KOPT-K1 (cell line): ENCODE measurements around the gene PHLDA3.

Experiments used
- H3K27ac ChIP-seq: fragments of 200-600 bp; sonication (generic); 2 replicates; pipeline ENCODE4 v1.5.1; 2016; ENCODE audit warnings: antibody characterized with exemption, mild to moderate bottlenecking, low read depth, low read length; ENCODE audit not compliant: poor library complexity, severe bottlenecking
- H3K36me3 ChIP-seq: fragments of 200-600 bp; sonication (generic); 2 replicates; pipeline ENCODE4 v1.5.1; 2017; ENCODE audit warnings: antibody characterized with exemption, mild to moderate bottlenecking, low read length, moderate library complexity; ENCODE audit not compliant: insufficient read depth
- H3K9me3 ChIP-seq: fragments of 200-600 bp; sonication (generic); 2 replicates; pipeline ENCODE4 v1.5.1; 2017; ENCODE audit warnings: antibody characterized with exemption, low read length, mild to moderate bottlenecking; ENCODE audit not compliant: insufficient read depth, poor library complexity, severe bottlenecking

Gene PHLDA3

GRCh38 chr1:201468501-201468843 is 516 bp downstream of the PHLDA3 start:
- Histone ChIP-seq H3K27ac (peak overlapping the region; percentile 33), H3K36me3 (no peaks in the 10 kb centered on the region), H3K9me3 (no peaks in the 10 kb centered on the region)

GRCh38 chr1:201466492-201466891 is 2.5 kb downstream of the PHLDA3 start:
- Histone ChIP-seq H3K36me3 (no peaks in the 10 kb centered on the region), H3K9me3 (no peaks in the 10 kb centered on the region), H3K27ac (no peak overlapping the region)

GRCh38 chr1:201465698-201466290 is 3.2 kb downstream of the PHLDA3 start:
- Histone ChIP-seq H3K36me3 (no peaks in the 10 kb centered on the region), H3K9me3 (no peaks in the 10 kb centered on the region), H3K27ac (no peak overlapping the region)

- H3K9me3 ChIP-seq = no peaks in the 10 kb centered on the region
- H3K27ac ChIP-seq = no peak overlapping the region
- H3K36me3 ChIP-seq = no peaks in the 10 kb centered on the region
Measured at GRCh38 chr1:201463071-201463552, 5.9 kb downstream of the PHLDA3 start.

GRCh38 chr1:201461645-201462441 is 7.1 kb downstream of the PHLDA3 start:
- H3K36me3 ChIP-seq = no peaks in the 10 kb centered on the region
- no peak overlapping the region for H3K27ac ChIP-seq
- no peaks in the 10 kb centered on the region for H3K9me3 ChIP-seq

DNA sequence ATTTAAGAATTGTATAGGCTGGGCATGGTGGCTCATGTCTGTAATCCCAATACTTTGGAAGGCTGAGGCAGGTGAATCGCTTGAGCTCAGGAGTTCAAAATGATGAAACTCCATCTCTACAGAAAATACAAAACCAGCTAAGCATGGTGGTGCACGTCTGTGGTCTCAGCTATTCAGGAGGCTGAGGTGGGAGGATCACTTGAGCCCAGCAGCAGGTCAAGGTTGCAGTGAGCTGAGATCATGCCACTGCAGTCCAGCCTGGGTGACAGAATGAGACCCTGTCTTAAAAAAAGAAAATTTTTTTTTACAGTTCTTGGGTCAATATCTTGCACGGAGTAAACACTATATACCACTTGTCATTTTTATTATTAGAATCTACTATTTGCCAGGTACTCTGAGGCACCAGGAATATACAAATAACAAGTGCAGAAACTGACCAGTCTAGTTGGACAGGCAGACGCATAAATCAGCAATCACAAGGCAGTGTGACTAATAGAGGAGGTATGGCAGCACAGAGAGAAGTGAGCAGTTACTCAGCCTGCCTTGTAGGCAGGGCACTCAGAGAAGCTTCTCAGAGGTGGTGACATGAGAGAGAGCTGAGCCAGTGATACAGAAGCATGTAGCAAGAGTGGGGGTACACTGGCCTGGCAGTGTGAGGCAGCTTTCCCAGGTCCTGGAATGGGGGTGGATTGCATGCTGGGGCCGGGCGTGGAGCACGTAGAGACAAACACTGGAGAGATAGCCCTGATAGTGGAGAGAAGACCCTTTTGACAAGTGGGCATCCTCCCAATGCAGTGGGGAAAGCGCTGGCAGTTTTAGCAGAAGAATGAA is 8.0 kb downstream of the PHLDA3 start:
- H3K36me3 ChIP-seq = no peaks in the 10 kb centered on the region
- H3K9me3 ChIP-seq = no peaks in the 10 kb centered on the region
- no peak overlapping the region for H3K27ac ChIP-seq

DNA sequence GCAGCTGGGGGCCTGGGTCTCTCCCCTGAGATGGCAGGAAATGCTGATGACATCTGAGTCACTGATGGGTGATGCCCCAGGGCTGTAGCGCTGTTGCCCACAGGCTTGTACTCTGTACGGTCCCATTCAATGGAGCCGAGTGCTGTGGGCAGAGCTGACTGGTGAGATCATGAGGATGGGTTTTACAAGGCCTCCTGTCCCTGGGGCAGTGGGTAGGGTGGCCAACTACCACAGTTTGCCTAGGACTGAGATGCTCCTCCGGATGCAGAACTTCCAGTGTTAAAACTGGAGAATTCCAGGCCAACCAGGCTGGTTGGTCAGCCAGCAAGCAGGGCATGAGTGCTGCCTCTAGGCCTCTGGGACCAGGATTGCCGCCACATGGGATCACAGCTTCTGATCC is 9.2 kb downstream of the PHLDA3 start:
- H3K27ac ChIP-seq = no peak overlapping the region
- H3K9me3 ChIP-seq = no peaks in the 10 kb centered on the region
- H3K36me3 ChIP-seq = no peaks in the 10 kb centered on the region

DNA sequence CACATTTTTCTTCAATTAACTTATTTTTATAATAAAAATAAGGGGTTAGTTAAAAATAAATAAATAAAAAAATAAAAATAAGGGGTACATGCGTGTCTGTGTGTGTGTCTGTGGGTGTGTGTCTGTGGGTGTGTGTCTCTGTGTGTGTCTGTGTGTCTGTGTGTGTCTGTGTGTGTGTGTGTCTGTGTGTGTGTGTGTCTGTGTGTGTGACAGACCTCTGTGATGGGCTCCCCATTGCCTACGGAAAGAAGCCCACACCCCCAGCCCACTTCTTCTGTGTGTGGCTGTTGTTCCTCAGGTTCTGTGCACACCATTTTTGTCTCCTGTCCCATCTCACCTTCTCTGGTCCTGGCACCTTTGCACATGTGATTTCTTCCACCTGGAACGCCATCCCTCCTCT is 9.9 kb downstream of the PHLDA3 start:
- Histone ChIP-seq H3K9me3 (no peaks in the 10 kb centered on the region), H3K27ac (no peak overlapping the region), H3K36me3 (no peaks in the 10 kb centered on the region)

- H3K36me3 ChIP-seq = no peaks in the 10 kb centered on the region
- no peak overlapping the region for H3K27ac ChIP-seq
- no peaks in the 10 kb centered on the region for H3K9me3 ChIP-seq
Measured at GRCh38 chr1:201457508-201457960, 11.5 kb downstream of the PHLDA3 start.

DNA sequence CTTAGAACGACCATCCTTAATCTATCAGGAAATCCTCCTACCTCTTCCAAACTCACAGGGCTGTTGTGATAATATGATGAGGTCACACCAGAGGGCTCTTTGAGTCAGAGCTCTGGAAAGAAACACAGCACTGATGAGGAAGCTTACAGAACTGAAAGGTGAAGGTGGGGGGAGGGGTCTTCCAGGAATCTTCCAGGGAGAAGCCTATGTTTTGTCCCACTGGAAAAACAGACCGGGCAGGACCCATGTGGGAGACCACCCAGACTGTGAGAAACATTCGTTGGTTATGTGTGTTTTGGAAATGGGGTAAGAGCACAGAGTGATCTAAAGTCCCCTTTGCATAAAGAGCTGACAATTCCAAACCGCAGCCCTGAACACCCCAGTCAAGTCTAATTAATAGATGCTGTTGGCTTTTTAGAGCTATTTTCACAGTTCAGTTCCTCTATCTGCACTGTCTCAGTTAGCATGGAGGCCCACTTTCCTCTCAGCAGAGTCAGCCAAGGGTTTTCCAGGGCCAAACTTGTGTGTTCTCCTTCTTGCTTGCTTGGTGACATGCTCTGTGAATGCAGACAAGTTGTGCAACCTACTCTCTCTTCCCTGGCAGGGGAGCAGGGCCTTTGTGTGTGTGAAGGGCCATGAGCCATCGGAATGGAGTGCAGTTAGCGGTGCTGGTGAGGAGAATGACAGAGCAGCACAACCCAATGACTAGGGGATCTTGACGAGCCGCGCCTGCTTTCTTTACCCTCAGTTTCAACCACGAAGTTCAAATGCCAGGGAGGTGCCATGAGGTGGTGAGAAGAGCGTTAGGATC is 12.3 kb downstream of the PHLDA3 start:
- H3K36me3 ChIP-seq = no peaks in the 10 kb centered on the region
- H3K27ac ChIP-seq = no peak overlapping the region
- H3K9me3 ChIP-seq = no peaks in the 10 kb centered on the region

DNA sequence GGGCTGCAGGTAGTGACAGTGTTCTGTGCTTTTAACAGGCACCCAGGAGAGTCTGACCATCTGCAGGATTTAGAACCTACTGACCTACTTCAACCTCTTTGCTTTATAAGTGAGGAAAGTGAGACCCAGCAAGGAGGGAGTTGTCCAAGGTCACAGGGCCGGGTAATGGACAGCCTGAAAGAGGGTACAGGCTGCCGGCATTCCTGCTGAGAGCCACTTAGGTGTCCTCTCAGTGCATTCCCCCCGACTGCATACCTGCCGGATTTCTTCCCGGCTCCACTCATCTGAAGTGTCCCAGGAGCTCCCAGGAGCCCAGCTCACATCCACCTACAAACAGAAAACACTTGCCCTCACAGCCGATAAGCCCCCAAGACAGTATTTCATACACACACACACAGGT is 13.9 kb downstream of the PHLDA3 start:
- H3K9me3 ChIP-seq = no peaks in the 10 kb centered on the region
- no peaks in the 10 kb centered on the region for H3K36me3 ChIP-seq
- no peak overlapping the region for H3K27ac ChIP-seq

DNA sequence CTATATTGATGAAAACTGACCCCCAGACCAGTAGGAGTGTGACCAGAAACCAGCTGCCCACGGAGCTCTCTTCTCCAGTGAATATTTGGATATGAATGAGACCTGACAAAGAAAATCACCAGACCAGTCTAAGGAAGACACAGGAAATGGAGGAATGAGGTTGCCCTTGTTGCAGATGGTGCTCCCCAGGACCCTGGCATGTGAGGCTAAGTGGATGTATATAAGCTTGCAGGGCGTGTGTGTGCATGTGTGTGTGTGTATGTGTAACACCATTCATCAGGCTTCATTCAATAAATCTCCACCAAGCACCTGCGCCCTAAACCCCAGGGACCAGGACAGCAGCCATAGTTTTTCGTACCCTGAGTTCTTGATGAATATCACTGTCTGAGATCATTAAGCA is 14.4 kb downstream of the PHLDA3 start:
- Histone ChIP-seq H3K9me3 (no peaks in the 10 kb centered on the region), H3K27ac (no peak overlapping the region)

GRCh38 chr1:201452866-201453265 is 16.1 kb downstream of the PHLDA3 start:
- Histone ChIP-seq H3K9me3 (no peaks in the 10 kb centered on the region), H3K36me3 (no peaks in the 10 kb centered on the region), H3K27ac (no peak overlapping the region)

More for the DNA sequence above, 14.4 kb downstream of the PHLDA3 start:
- no peaks in the 10 kb centered on the region for H3K36me3 ChIP-seq

GRCh38 chr1:201450721-201451291 is 18.2 kb downstream of the PHLDA3 start:
- no peaks in the 10 kb centered on the region for H3K36me3 ChIP-seq
- H3K27ac ChIP-seq = no peak overlapping the region
- no peaks in the 10 kb centered on the region for H3K9me3 ChIP-seq
